Activated naive CD8-positive, alpha-beta T cell treated with anti-CD3 and anti-CD28 coated beads, Interleukin-2, amount 10 ng/mL, durations not matched to agents 7 days and 5 days (primary cell): ENCODE data around the gene TPSAB1. TPM values are rescaled to one million over a fixed set of nuclear protein-coding genes. Genes with fewer than 3 reads are reported as not detected.

Experiments used
- ATAC-seq: fragments of 150-1000 bp; cut with Tn5 transposase; one replicate; pipeline ENCODE4 v1.10.0; 2021; ENCODE audit warnings: low read depth, moderate library complexity
- POLR2A ChIA-PET: fragments of 350-600 bp; sonication (Branson Sonifier 250); formaldehyde crosslinking; loops from one replicate; lab custom pipeline; 2021; ENCODE audit warnings: antibody characterized with exemption; lab: Charles Lee
- DNase-seq: peaks from one replicate; pipeline ENCODE4 v3.0.0; 2021
- H3K27ac Mint-ChIP-seq: one replicate; pipeline ENCODE4 v1.8.0; 2022; ENCODE audit warnings: mild to moderate bottlenecking, mixed read lengths
- H3K27me3 Mint-ChIP-seq: one replicate; pipeline ENCODE4 v1.8.0; 2022; ENCODE audit warnings: mild to moderate bottlenecking, moderate library complexity, mixed read lengths
- H3K36me3 Mint-ChIP-seq: one replicate; pipeline ENCODE4 v1.8.0; 2021; ENCODE audit warnings: mild to moderate bottlenecking, mixed read lengths
- H3K4me1 Mint-ChIP-seq: one replicate; pipeline ENCODE4 v1.8.0; 2021; ENCODE audit warnings: mixed read lengths
- H3K4me3 Mint-ChIP-seq: one replicate; pipeline ENCODE4 v1.8.0; 2022; ENCODE audit warnings: mild to moderate bottlenecking, moderate library complexity, mixed read lengths
- H3K9me3 Mint-ChIP-seq: one replicate; pipeline ENCODE4 v1.8.0; 2021; ENCODE audit warnings: mixed read lengths
- total RNA-seq, 2 experiments: library from RNA; stranded (reverse); gene quantifications; one replicate each; pipeline ENCODE4 v1.2.3, GENCODE V29; 2021

The TPSAB1 gene
- total RNA-seq, 2 experiments from 2014 or later, result not detected

- no peak overlapping the region for H3K4me3 Mint-ChIP-seq
- POLR2A ChIA-PET, result no interaction called here
- no peaks in the 10 kb centered on the region for H3K9me3 Mint-ChIP-seq
- H3K36me3 Mint-ChIP-seq, result no peaks in the 10 kb centered on the region
- DNase-seq, result no peak
- ATAC-seq, result no peak
- H3K27ac Mint-ChIP-seq, result no peak overlapping the region
- H3K4me1 Mint-ChIP-seq, result peaks cover 1% of the 10 kb centered on the region
- H3K27me3 Mint-ChIP-seq, result peaks cover 4% of the 10 kb centered on the region
Observed at GRCh38 chr16:1279081-1279944, 38.8 kb downstream of the TPSAB1 start.

GRCh38 chr16:1279945-1280589 is 39.6 kb downstream of the TPSAB1 start:
- peaks cover 4% of the 10 kb centered on the region for H3K27me3 Mint-ChIP-seq
- no peak overlapping the region for H3K4me3 Mint-ChIP-seq
- H3K36me3 Mint-ChIP-seq, result no peaks in the 10 kb centered on the region
- H3K4me1 Mint-ChIP-seq, result peaks cover 1% of the 10 kb centered on the region
- H3K9me3 Mint-ChIP-seq, result no peaks in the 10 kb centered on the region
- H3K27ac Mint-ChIP-seq, result no peak overlapping the region
- POLR2A ChIA-PET, result no interaction called here
- DNase-seq, result no peak
- ATAC-seq, result no peak

GRCh38 chr16:1280783-1281182 is 40.3 kb downstream of the TPSAB1 start:
- ATAC-seq (no peak), DNase-seq (no peak)
- no peak overlapping the region for H3K4me3 Mint-ChIP-seq
- peaks cover 4% of the 10 kb centered on the region for H3K27me3 Mint-ChIP-seq
- POLR2A ChIA-PET, result no interaction called here
- no peaks in the 10 kb centered on the region for H3K36me3 Mint-ChIP-seq
- no peaks in the 10 kb centered on the region for H3K9me3 Mint-ChIP-seq
- H3K27ac Mint-ChIP-seq, result no peak overlapping the region
- peaks cover 1% of the 10 kb centered on the region for H3K4me1 Mint-ChIP-seq

GRCh38 chr16:1281517-1281916 is 41.0 kb downstream of the TPSAB1 start:
- peaks cover 1% of the 10 kb centered on the region for H3K4me1 Mint-ChIP-seq
- H3K27ac Mint-ChIP-seq, result no peak overlapping the region
- POLR2A ChIA-PET, result no interaction called here
- ATAC-seq, result no peak
- H3K9me3 Mint-ChIP-seq, result no peaks in the 10 kb centered on the region
- no peak for DNase-seq
- H3K27me3 Mint-ChIP-seq, result peaks cover 6% of the 10 kb centered on the region
- no peaks in the 10 kb centered on the region for H3K36me3 Mint-ChIP-seq
- no peak overlapping the region for H3K4me3 Mint-ChIP-seq

GRCh38 chr16:1282324-1282973 is 41.9 kb downstream of the TPSAB1 start:
- POLR2A ChIA-PET, result no interaction called here
- Mint-ChIP-seq H3K27me3 (peaks cover 6% of the 10 kb centered on the region), H3K4me1 (peaks cover 1% of the 10 kb centered on the region), H3K27ac (no peak overlapping the region), H3K36me3 (no peaks in the 10 kb centered on the region), H3K4me3 (no peak overlapping the region), H3K9me3 (no peaks in the 10 kb centered on the region)
- DNase-seq (no peak), ATAC-seq (no peak)

GRCh38 chr16:1283296-1283695 is 42.8 kb downstream of the TPSAB1 start:
- Mint-ChIP-seq H3K36me3 (no peaks in the 10 kb centered on the region), H3K27me3 (peaks cover 3% of the 10 kb centered on the region), H3K4me1 (peaks cover 1% of the 10 kb centered on the region), H3K4me3 (no peak overlapping the region), H3K9me3 (no peaks in the 10 kb centered on the region), H3K27ac (no peak overlapping the region)
- POLR2A ChIA-PET, result no interaction called here
- DNase-seq (no peak), ATAC-seq (no peak)

- no peak for ATAC-seq
- Mint-ChIP-seq H3K27me3 (peaks cover 5% of the 10 kb centered on the region), H3K36me3 (no peaks in the 10 kb centered on the region), H3K4me1 (peaks cover 1% of the 10 kb centered on the region), H3K27ac (no peak overlapping the region), H3K9me3 (no peaks in the 10 kb centered on the region), H3K4me3 (no peak overlapping the region)
- POLR2A ChIA-PET, result interaction anchor here (0.5 kb wide), 1 partner anchor 137 kb away, joined by 6 read pairs; no protein-coding TSS in a partner anchor
- no peak for DNase-seq
Observed at GRCh38 chr16:1283996-1284616, 43.6 kb downstream of the TPSAB1 start.

GRCh38 chr16:1285669-1286512 is 45.4 kb downstream of the TPSAB1 start:
- peaks cover 1% of the 10 kb centered on the region for H3K4me1 Mint-ChIP-seq
- ATAC-seq, result no peak
- H3K4me3 Mint-ChIP-seq, result no peak overlapping the region
- no peak for DNase-seq
- no peak overlapping the region for H3K27ac Mint-ChIP-seq
- H3K9me3 Mint-ChIP-seq, result no peaks in the 10 kb centered on the region
- H3K27me3 Mint-ChIP-seq, result peaks cover 20% of the 10 kb centered on the region
- POLR2A ChIA-PET, result no interaction called here
- H3K36me3 Mint-ChIP-seq, result no peaks in the 10 kb centered on the region

- no peak for ATAC-seq
- DNase-seq, result no peak
- H3K9me3 Mint-ChIP-seq, result no peaks in the 10 kb centered on the region
- H3K4me3 Mint-ChIP-seq, result no peak overlapping the region
- peaks cover 26% of the 10 kb centered on the region for H3K27me3 Mint-ChIP-seq
- no peak overlapping the region for H3K27ac Mint-ChIP-seq
- H3K4me1 Mint-ChIP-seq, result peaks cover 1% of the 10 kb centered on the region
- POLR2A ChIA-PET, result no interaction called here
- no peaks in the 10 kb centered on the region for H3K36me3 Mint-ChIP-seq
Observed at GRCh38 chr16:1286513-1287094, 46.1 kb downstream of the TPSAB1 start.

- POLR2A ChIA-PET, result no interaction called here
- H3K4me3 Mint-ChIP-seq, result no peak overlapping the region
- peaks cover 34% of the 10 kb centered on the region for H3K27me3 Mint-ChIP-seq
- H3K9me3 Mint-ChIP-seq, result no peaks in the 10 kb centered on the region
- DNase-seq (no peak), ATAC-seq (no peak)
- H3K27ac Mint-ChIP-seq, result no peak overlapping the region
- H3K4me1 Mint-ChIP-seq, result peaks cover 1% of the 10 kb centered on the region
- H3K36me3 Mint-ChIP-seq, result no peaks in the 10 kb centered on the region
Observed at GRCh38 chr16:1287982-1288670, 47.6 kb downstream of the TPSAB1 start.

GRCh38 chr16:1288813-1289476 is 48.4 kb downstream of the TPSAB1 start:
- H3K27me3 Mint-ChIP-seq, result peaks cover 37% of the 10 kb centered on the region
- H3K9me3 Mint-ChIP-seq, result no peaks in the 10 kb centered on the region
- H3K27ac Mint-ChIP-seq, result no peak overlapping the region
- H3K4me3 Mint-ChIP-seq, result no peak overlapping the region
- H3K4me1 Mint-ChIP-seq, result no peaks in the 10 kb centered on the region
- H3K36me3 Mint-ChIP-seq, result no peaks in the 10 kb centered on the region
- POLR2A ChIA-PET, result no interaction called here
- no peak for ATAC-seq
- no peak for DNase-seq

GRCh38 chr16:1289477-1289866 is 49.0 kb downstream of the TPSAB1 start:
- ATAC-seq (no peak), DNase-seq (no peak)
- no peak overlapping the region for H3K27ac Mint-ChIP-seq
- POLR2A ChIA-PET, result no interaction called here
- no peaks in the 10 kb centered on the region for H3K9me3 Mint-ChIP-seq
- no peaks in the 10 kb centered on the region for H3K36me3 Mint-ChIP-seq
- no peak overlapping the region for H3K4me3 Mint-ChIP-seq
- H3K27me3 Mint-ChIP-seq, result peaks cover 37% of the 10 kb centered on the region
- no peaks in the 10 kb centered on the region for H3K4me1 Mint-ChIP-seq
